CD14-positive monocyte (primary cell): ENCODE data around the gene CHAC2. TPM values are rescaled to one million over a fixed set of nuclear protein-coding genes. Genes with fewer than 3 reads are reported as not detected.

ENCODE experiments used
- DNase-seq, 3 donors: peaks; one replicate each; pipeline ENCODE4 v3.0.0-alpha.2; 2011 to 2022
- H2AFZ ChIP-seq: 2 replicates; pipeline ENCODE4 v1.6.0; 2012; ENCODE audit warnings: mild to moderate bottlenecking, low read depth, low read length, inconsistent platforms; ENCODE audit not compliant: insufficient read depth, poor library complexity, severe bottlenecking
- H3K27ac ChIP-seq, 2 donors: 1 replicate in 1 of 2; 2 replicates in 1 of 2; pipeline ENCODE4 v1.5.1; 2012 to 2013; ENCODE audit warnings: low read length in 2 of 2, control low read depth in 1 of 2, inconsistent platforms in 1 of 2, low read depth in 1 of 2, mild to moderate bottlenecking in 1 of 2
- H3K27me3 ChIP-seq, 2 donors: one replicate each; pipeline versions ENCODE4 v1.6.0 to v1.6.1; 2011 to 2013; ENCODE audit warnings: low read length in 2 of 2; ENCODE audit not compliant: control insufficient read depth in 2 of 2, insufficient read depth in 2 of 2
- H3K36me3 ChIP-seq, 2 donors: replicated peaks in 1 of 2; 1 replicate in 1 of 2; 2 replicates in 1 of 2; pipeline versions ENCODE4 v1.5.1 to v1.6.1; 2012 to 2013; ENCODE audit warnings: low read length in 2 of 2, control low read depth in 1 of 2, inconsistent platforms in 1 of 2, mild to moderate bottlenecking in 1 of 2; ENCODE audit not compliant: insufficient read depth in 2 of 2, control insufficient read depth in 1 of 2
- H3K4me1 ChIP-seq, 2 donors: 1 replicate in 1 of 2; 2 replicates in 1 of 2; pipeline versions ENCODE4 v1.5.1 to v1.6.1; 2012 to 2013; ENCODE audit warnings: low read length in 2 of 2, control low read depth in 1 of 2, inconsistent platforms in 1 of 2, mild to moderate bottlenecking in 1 of 2, moderate library complexity in 1 of 2; ENCODE audit not compliant: insufficient read depth in 2 of 2, control insufficient read depth in 1 of 2
- H3K4me2 ChIP-seq: replicated peaks from 2 replicates; pipeline ENCODE3; 2012; ENCODE audit warnings: low read length, moderate library complexity, mild to moderate bottlenecking; ENCODE audit not compliant: poor library complexity, severe bottlenecking; ENCODE audit errors: extremely low read depth
- H3K4me3 ChIP-seq, 3 experiments: fragments of 200-600 bp in 1 of 3; sonication (generic) in 1 of 3; replicated peaks in 1 of 3; 1 replicate in 2 of 3; 2 replicates in 1 of 3; pipeline ENCODE4 v1.5.1; 2011 to 2013; ENCODE audit warnings: low read length in 3 of 3, mild to moderate bottlenecking in 3 of 3, control low read depth in 2 of 3, low read depth in 2 of 3, inconsistent platforms in 1 of 3, moderate library complexity in 1 of 3
- H3K79me2 ChIP-seq: 2 replicates; pipeline ENCODE4 v1.6.0; 2012; ENCODE audit warnings: mild to moderate bottlenecking, control low read depth, inconsistent platforms, low read length, moderate library complexity; ENCODE audit not compliant: insufficient read depth
- H3K9ac ChIP-seq: 2 replicates; pipeline ENCODE4 v1.6.0; 2017; ENCODE audit warnings: low read length, mild to moderate bottlenecking; ENCODE audit not compliant: insufficient read depth, poor library complexity, severe bottlenecking
- H3K9me3 ChIP-seq, 2 donors: replicated peaks in 1 of 2; 1 replicate in 1 of 2; 2 replicates in 1 of 2; pipeline versions ENCODE4 v1.5.1 to v1.6.1; 2012 to 2013; ENCODE audit warnings: low read length in 2 of 2, control low read depth in 1 of 2; ENCODE audit not compliant: control insufficient read depth in 1 of 2, insufficient read depth in 1 of 2
- H4K20me1 ChIP-seq: 2 replicates; pipeline ENCODE4 v1.6.0; 2012; ENCODE audit warnings: mild to moderate bottlenecking, low read length, control low read depth, moderate library complexity; ENCODE audit not compliant: insufficient read depth
- H3K27ac Mint-ChIP-seq, 7 donors: one replicate each; pipeline ENCODE4 v1.8.0; 2020; ENCODE audit warnings: mild to moderate bottlenecking in 7 of 7, mixed read lengths in 7 of 7, moderate library complexity in 6 of 7, inconsistent platforms in 2 of 7
- H3K27me3 Mint-ChIP-seq, 3 donors: one replicate each; pipeline ENCODE4 v1.8.0; 2021 to 2022; ENCODE audit warnings: low read depth in 3 of 3, mild to moderate bottlenecking in 3 of 3, mixed read lengths in 3 of 3, moderate library complexity in 3 of 3, inconsistent platforms in 1 of 3
- H3K36me3 Mint-ChIP-seq, 2 donors: one replicate each; pipeline ENCODE4 v1.8.0; 2020; ENCODE audit warnings: mixed read lengths in 2 of 2, inconsistent platforms in 1 of 2, mild to moderate bottlenecking in 1 of 2
- H3K4me1 Mint-ChIP-seq: one replicate; pipeline ENCODE4 v1.8.0; 2020; ENCODE audit warnings: mild to moderate bottlenecking, mixed read lengths
- H3K4me3 Mint-ChIP-seq, 2 donors: one replicate each; pipeline ENCODE4 v1.8.0; 2020; ENCODE audit warnings: mild to moderate bottlenecking in 2 of 2, mixed read lengths in 2 of 2, moderate library complexity in 1 of 2
- H3K9me3 Mint-ChIP-seq, 7 donors: one replicate each; pipeline ENCODE4 v1.8.0; 2020 to 2022; ENCODE audit warnings: mixed read lengths in 7 of 7, mild to moderate bottlenecking in 6 of 7, moderate library complexity in 6 of 7, inconsistent platforms in 2 of 7
- CTCF ChIP-seq: fragments of 200-600 bp; IDR thresholded peaks from one replicate; pipeline ENCODE4 v1.8.0; 2022; ENCODE audit warnings: antibody characterized with exemption, mild to moderate bottlenecking
- WGBS: methylation state at CpG from one replicate; pipeline ENCODE4 v1.1.5; 2013; ENCODE audit warnings: missing lambda C conversion rate; ENCODE audit not compliant: insufficient coverage; 5-methylcytosine and 5-hydroxymethylcytosine counted together
- intact Hi-C, 2 donors: fragments of 100-400 bp; cut with micrococcal nuclease; formaldehyde crosslinking; loops; one replicate each; pipeline versions ENCODE4 v1.15.0 to v1.15.1; 2023
- polyA plus RNA-seq, 3 donors: library from polyadenylated mRNA; depleted of rRNA in 1 of 3; unstranded in 2 of 3; stranded (reverse) in 1 of 3; fragments of 300-500 nt in 2 of 3; fragments of >200 nt in 1 of 3; fragmentation: Illumina TruSeq in 2 of 3; gene quantifications; 1 replicate in 2 of 3; 2 replicates in 1 of 3; pipeline ENCODE4 v1.2.3, GENCODE V29; 2012 to 2021

CHAC2 gene
- polyA plus RNA-seq, 3 donors: 0.07 to 0.40 (median 0.20) TPM

GRCh38 chr2:53740170-53740569 lies 27.4 kb upstream of the CHAC2 start:
- Histone ChIP-seq H3K27ac (no peak overlapping the region), H3K9me3 (no peaks in the 10 kb centered on the region), H3K79me2 (no peaks in the 10 kb centered on the region), H3K27me3 (no peaks in the 10 kb centered on the region), H3K9ac (no peak overlapping the region), H3K4me1 (peaks cover 11 to 12% of the 10 kb centered on the region in 2 donors), H3K4me3 (no peak overlapping the region), H4K20me1 (no peaks in the 10 kb centered on the region), H3K4me2 (no peak overlapping the region), H2AFZ (no peak overlapping the region), H3K36me3 (peaks cover 0 to 12% of the 10 kb centered on the region in 2 donors)
- intact Hi-C loops: no loop called here
- H3K4me3 Mint-ChIP-seq: no peak overlapping the region
- H3K9me3 Mint-ChIP-seq: peaks cover 0 to 1% (median 0%) of the 10 kb centered on the region in 7 donors
- peaks cover 0 to 1% (median 0%) of the 10 kb centered on the region in 3 donors for H3K27me3 Mint-ChIP-seq
- no peak overlapping the region for H3K27ac Mint-ChIP-seq
- peaks cover 11% of the 10 kb centered on the region for H3K4me1 Mint-ChIP-seq
- no peak for TF ChIP-seq CTCF
- DNase-seq: no peak
- H3K36me3 Mint-ChIP-seq: peaks cover 21 to 26% of the 10 kb centered on the region in 2 donors

GRCh38 chr2:53744395-53745065 lies 23.1 kb upstream of the CHAC2 start:
- no peak overlapping the region for H2AFZ ChIP-seq
- intact Hi-C loops: no loop called here
- whole genome bisulfite sequencing: no CpG with 5 or more reads among the region's 2 CpGs
- no peak overlapping the region for H3K27ac Mint-ChIP-seq
- H3K27me3 ChIP-seq: no peaks in the 10 kb centered on the region
- no peaks in the 10 kb centered on the region for H3K79me2 ChIP-seq
- H3K9me3 ChIP-seq: no peaks in the 10 kb centered on the region
- no peaks in the 10 kb centered on the region for H4K20me1 ChIP-seq
- H3K36me3 ChIP-seq: peaks cover 11 to 38% of the 10 kb centered on the region in 2 donors
- no peak for TF ChIP-seq CTCF
- peaks cover 39 to 41% of the 10 kb centered on the region in 2 donors for H3K36me3 Mint-ChIP-seq
- no peak for DNase-seq
- H3K4me2 ChIP-seq: no peak overlapping the region
- H3K4me3 Mint-ChIP-seq: no peak overlapping the region
- H3K27ac ChIP-seq: no peak overlapping the region
- peaks cover 4% of the 10 kb centered on the region in 2 donors for H3K4me1 ChIP-seq
- peaks cover 3% of the 10 kb centered on the region for H3K4me1 Mint-ChIP-seq
- H3K27me3 Mint-ChIP-seq: peaks cover 0 to 2% (median 0%) of the 10 kb centered on the region in 3 donors
- H3K9me3 Mint-ChIP-seq: peaks cover 0 to 2% (median 0%) of the 10 kb centered on the region in 7 donors
- no peak overlapping the region for H3K4me3 ChIP-seq
- no peak overlapping the region for H3K9ac ChIP-seq
